Erythroblast (primary cell): ENCODE data around the gene ESCO1.

Source experiments
- GATA1 ChIP-seq: IDR thresholded peaks from 2 replicates; pipeline ENCODE4 v1.6.1; 2011; ENCODE audit warnings: low read depth, mild to moderate bottlenecking, control low read depth, low read length, moderate library complexity
- POLR2A ChIP-seq: IDR thresholded peaks from 2 replicates; pipeline ENCODE4 v1.6.1; 2011; ENCODE audit warnings: mild to moderate bottlenecking, low read length

- TF ChIP-seq POLR2A (no peak), GATA1 (no peak)
These were observed 104.1 kb downstream of the ESCO1 start for GRCh38 chr18:21496277-21496835.
